B cell (primary cell): ENCODE results near the gene BMP7. TPM values are rescaled to one million over a fixed set of nuclear protein-coding genes. Genes with fewer than 3 reads are reported as not detected.

ENCODE experiments used
- ATAC-seq: fragments of 200-7000 bp; cut with Tn5 transposase; one replicate; pipeline ENCODE4 v1.10.0; 2021; ENCODE audit warnings: low read depth, mild to moderate bottlenecking, moderate number of reproducible peaks, moderate library complexity
- CTCF ChIA-PET: fragments of 350-600 bp; sonication (Branson Sonifier 250); formaldehyde crosslinking; loops from one replicate; lab custom pipeline; 2021; ENCODE audit warnings: antibody characterized with exemption, inconsistent platforms; lab: Charles Lee
- POLR2A ChIA-PET: fragments of 350-600 bp; sonication (Branson Sonifier 250); formaldehyde crosslinking; loops from one replicate; lab custom pipeline; 2021; ENCODE audit warnings: antibody characterized with exemption; lab: Charles Lee
- DNase-seq: peaks from one replicate; pipeline ENCODE4 v3.0.0; 2013
- H2AFZ ChIP-seq: 2 replicates; pipeline ENCODE4 v1.6.1; 2012; ENCODE audit warnings: mild to moderate bottlenecking, low read depth, low read length; ENCODE audit not compliant: insufficient read depth, poor library complexity, severe bottlenecking
- H3K27ac ChIP-seq, 2 donors: 1 replicate in 1 of 2; 2 replicates in 1 of 2; pipeline ENCODE4 v1.5.1; 2012 to 2013; ENCODE audit warnings: low read length in 2 of 2, mild to moderate bottlenecking in 2 of 2, moderate library complexity in 1 of 2
- H3K27me3 ChIP-seq, 4 experiments: fragments of 200-600 bp in 1 of 4; sonication (generic) in 1 of 4; replicated peaks in 1 of 4; 1 replicate in 2 of 4; 2 replicates in 2 of 4; pipeline versions ENCODE4 v1.6.1 to v1.7.0; 2013 to 2016; ENCODE audit warnings: low read length in 3 of 4, mild to moderate bottlenecking in 2 of 4, mixed read lengths in 1 of 4, moderate library complexity in 1 of 4; ENCODE audit not compliant: insufficient read depth in 4 of 4, control insufficient read depth in 3 of 4; ENCODE audit errors: control extremely low read depth in 1 of 4
- H3K36me3 ChIP-seq, 2 experiments: replicated peaks in 1 of 2; 1 replicate in 1 of 2; 2 replicates in 1 of 2; pipeline versions ENCODE4 v1.6.1 to v1.7.1; 2013; ENCODE audit warnings: low read length in 1 of 2; ENCODE audit not compliant: insufficient read depth in 2 of 2, control insufficient read depth in 1 of 2; ENCODE audit errors: control extremely low read depth in 1 of 2, extremely low read depth in 1 of 2
- H3K4me1 ChIP-seq, 2 donors: fragments of 200-600 bp in 1 of 2; sonication (generic) in 1 of 2; 1 replicate in 1 of 2; 2 replicates in 1 of 2; pipeline versions ENCODE4 v1.5.1 to v1.6.1; 2013 to 2017; ENCODE audit warnings: low read length in 2 of 2; ENCODE audit not compliant: control insufficient read depth in 2 of 2, insufficient read depth in 2 of 2
- H3K4me2 ChIP-seq: replicated peaks from 2 replicates; pipeline ENCODE3; 2012; ENCODE audit warnings: mild to moderate bottlenecking, low read depth, low read length; ENCODE audit not compliant: poor library complexity, severe bottlenecking
- H3K4me3 ChIP-seq, 5 experiments: fragments of 200-600 bp in 1 of 5; sonication (generic) in 1 of 5; 1 replicate in 3 of 5; 2 replicates in 2 of 5; pipeline versions ENCODE4 v1.5.1 to v1.7.0; 2011 to 2016; ENCODE audit warnings: low read length in 4 of 5, mild to moderate bottlenecking in 4 of 5, low read depth in 2 of 5, control low read depth in 1 of 5, moderate library complexity in 1 of 5; ENCODE audit not compliant: insufficient read depth in 1 of 5; ENCODE audit errors: control extremely low read depth in 1 of 5, extremely low read depth in 1 of 5
- H3K79me2 ChIP-seq: fragments of 200-600 bp; sonication (generic); one replicate; pipeline ENCODE4 v1.6.0; 2016; ENCODE audit warnings: low read length; ENCODE audit not compliant: control insufficient read depth, insufficient read depth
- H3K9ac ChIP-seq: fragments of 200-600 bp; sonication (generic); 2 replicates; pipeline ENCODE4 v1.6.1; 2017; ENCODE audit warnings: mild to moderate bottlenecking, low read length, moderate library complexity
- H3K9me3 ChIP-seq, 3 donors: one replicate each; pipeline versions ENCODE4 v1.6.1 to v1.7.1; 2013; ENCODE audit warnings: low read length in 2 of 3; ENCODE audit not compliant: control insufficient read depth in 2 of 3, insufficient read depth in 1 of 3; ENCODE audit errors: control extremely low read depth in 1 of 3
- H4K20me1 ChIP-seq: 2 replicates; pipeline ENCODE4 v1.6.0; 2012; ENCODE audit warnings: mild to moderate bottlenecking, low read length; ENCODE audit not compliant: insufficient read depth, control insufficient read depth, poor library complexity, severe bottlenecking
- H3K27ac Mint-ChIP-seq: one replicate; pipeline ENCODE4 v1.8.0; 2021; ENCODE audit warnings: mixed read lengths
- H3K27me3 Mint-ChIP-seq: one replicate; pipeline ENCODE4 v1.8.0; 2021; ENCODE audit warnings: mixed read lengths
- H3K4me1 Mint-ChIP-seq: one replicate; pipeline ENCODE4 v1.8.0; 2021; ENCODE audit warnings: mixed read lengths
- H3K4me3 Mint-ChIP-seq: one replicate; pipeline ENCODE4 v1.8.0; 2021; ENCODE audit warnings: mixed read lengths
- H3K9me3 Mint-ChIP-seq: one replicate; pipeline ENCODE4 v1.8.0; 2022; ENCODE audit warnings: mixed read lengths; ENCODE audit not compliant: insufficient read depth
- CTCF ChIP-seq: fragments of 200-600 bp; IDR thresholded peaks from one replicate; pipeline ENCODE4 v1.8.0; 2022; ENCODE audit warnings: antibody characterized with exemption, mild to moderate bottlenecking
- EZH2 ChIP-seq: IDR thresholded peaks from 2 replicates; pipeline ENCODE4 v1.6.1; 2012; ENCODE audit warnings: borderline replicate concordance, low read depth, mild to moderate bottlenecking, moderate library complexity, low read length; ENCODE audit not compliant: insufficient read depth, poor library complexity, severe bottlenecking
- WGBS: methylation state at CpG from one replicate; pipeline ENCODE4 v1.1.5; 2013; ENCODE audit warnings: missing lambda C conversion rate; ENCODE audit not compliant: insufficient coverage; 5-methylcytosine and 5-hydroxymethylcytosine counted together
- intact Hi-C: fragments of 100-400 bp; cut with micrococcal nuclease; formaldehyde crosslinking; loops from one replicate; pipeline ENCODE4 v1.10.0; 2022
- polyA plus RNA-seq: library from polyadenylated mRNA; depleted of rRNA; stranded (reverse); fragments of >200 nt; gene quantifications from 2 replicates; pipeline ENCODE4 v1.2.3, GENCODE V29; 2012
- total RNA-seq, 2 donors: library from RNA; stranded (reverse); fragments of 120-200 nt in 1 of 2; gene quantifications; 1 replicate in 1 of 2; 2 replicates in 1 of 2; pipeline versions ENCODE4 v1.2.3 to v1.2.4, GENCODE V29; 2013 to 2022

Gene BMP7
- total and polyA plus RNA-seq, 2 donors (not counting 1 experiment from before 2014, with no cell fraction given): not detected

GRCh38 chr20:57288651-57289277, 22.3 kb upstream of the BMP7 start:
- no peak for ATAC-seq
- no peak overlapping the region for H3K4me3 Mint-ChIP-seq
- no peak for TF ChIP-seq EZH2
- no peak for TF ChIP-seq CTCF

GRCh38 chr20:57287901-57288300, 21.5 kb upstream of the BMP7 start:
- no peak for ATAC-seq
- CTCF ChIA-PET: no interaction called here
- Histone ChIP-seq H3K27me3 (peaks cover 0 to 15% (median 2%) of the 10 kb centered on the region in 4 experiments), H2AFZ (no peak overlapping the region), H3K4me1 (no peaks in the 10 kb centered on the region), H3K36me3 (no peaks in the 10 kb centered on the region), H3K9ac (no peak overlapping the region), H3K79me2 (no peaks in the 10 kb centered on the region), H3K27ac (no peak overlapping the region), H3K4me2 (no peak overlapping the region), H3K4me3 (no peak overlapping the region), H3K9me3 (no peaks in the 10 kb centered on the region), H4K20me1 (no peaks in the 10 kb centered on the region)
- Mint-ChIP-seq H3K4me1 (no peaks in the 10 kb centered on the region), H3K27me3 (peaks cover 49% of the 10 kb centered on the region), H3K9me3 (no peaks in the 10 kb centered on the region), H3K27ac (no peak overlapping the region), H3K4me3 (no peak overlapping the region)
- TF ChIP-seq CTCF (no peak), EZH2 (no peak)
- WGBS: 85% methylated on average over 5 of the region's 6 CpGs
- no peak for DNase-seq
- intact Hi-C loops: no loop called here
- POLR2A ChIA-PET: no interaction called here

More at GRCh38 chr20:57288651-57289277, 22.3 kb upstream of the BMP7 start:
- H4K20me1 ChIP-seq: no peaks in the 10 kb centered on the region
- intact Hi-C loops: no loop called here
- no peak overlapping the region for H3K27ac Mint-ChIP-seq
- CTCF ChIA-PET: no interaction called here
- no peak overlapping the region for H2AFZ ChIP-seq
- H3K27me3 ChIP-seq: peaks cover 0 to 15% (median 2%) of the 10 kb centered on the region in 4 experiments
- no peak overlapping the region for H3K4me3 ChIP-seq
- POLR2A ChIA-PET: no interaction called here
- no peaks in the 10 kb centered on the region for H3K4me1 Mint-ChIP-seq
- H3K27ac ChIP-seq: no peak overlapping the region
- no peaks in the 10 kb centered on the region for H3K36me3 ChIP-seq
- H3K4me1 ChIP-seq: no peaks in the 10 kb centered on the region
- WGBS: 63% methylated on average over 12 of the region's 16 CpGs
- H3K9me3 ChIP-seq: no peaks in the 10 kb centered on the region
- H3K9ac ChIP-seq: no peak overlapping the region
- H3K4me2 ChIP-seq: no peak overlapping the region
- peaks cover 53% of the 10 kb centered on the region for H3K27me3 Mint-ChIP-seq
- H3K9me3 Mint-ChIP-seq: no peaks in the 10 kb centered on the region
- H3K79me2 ChIP-seq: no peaks in the 10 kb centered on the region
- DNase-seq: no peak
